NB4 (cell line): Measurements from ENCODE around the gene WRAP73.

Source experiments
- DNase-seq: peaks from one replicate; pipeline ENCODE4 v3.0.0; 2010; ENCODE audit warnings: low read depth
- H3K4me3 ChIP-seq: one replicate; pipeline ENCODE4 v1.5.1; 2011; ENCODE audit warnings: mild to moderate bottlenecking, low read depth, low read length, moderate library complexity
- CTCF ChIP-seq: IDR thresholded peaks from one replicate; pipeline ENCODE4 v1.5.1; 2012; ENCODE audit warnings: low read depth, low read length
- MAX ChIP-seq: IDR thresholded peaks from 2 replicates; pipeline ENCODE4 v1.6.1; 2011; ENCODE audit warnings: low read depth, low read length
- MYC ChIP-seq: IDR thresholded peaks from 2 replicates; pipeline ENCODE4 v1.6.1; 2011; ENCODE audit warnings: low read depth, low read length
- POLR2A ChIP-seq: IDR thresholded peaks from 2 replicates; pipeline ENCODE4 v1.6.1; 2011; ENCODE audit warnings: mild to moderate bottlenecking; ENCODE audit not compliant: insufficient read length; ENCODE audit errors: extremely low read depth

The WRAP73 gene

GRCh38 chr1:3689138-3689750 lies 39.3 kb upstream of the WRAP73 start:
- H3K4me3 ChIP-seq: no peak overlapping the region
- no peak for DNase-seq
- TF ChIP-seq CTCF (no peak), POLR2A (no peak), MAX (no peak), MYC (no peak)

GRCh38 chr1:3688356-3689137 lies 38.6 kb upstream of the WRAP73 start:
- no peak for TF ChIP-seq MYC
- DNase-seq: peak; percentile 47
- no peak overlapping the region for H3K4me3 ChIP-seq

GRCh38 chr1:3687504-3687903 lies 37.6 kb upstream of the WRAP73 start:
- no peak overlapping the region for H3K4me3 ChIP-seq
- DNase-seq: no peak
- TF ChIP-seq MYC: no peak
- TF ChIP-seq MAX: no peak
- no peak for TF ChIP-seq CTCF
- no peak for TF ChIP-seq POLR2A

GRCh38 chr1:3685906-3686305 lies 36.0 kb upstream of the WRAP73 start:
- no peak for TF ChIP-seq MYC
- TF ChIP-seq MAX: no peak
- no peak for TF ChIP-seq POLR2A
- no peak for TF ChIP-seq CTCF
- DNase-seq: no peak
- H3K4me3 ChIP-seq: no peak overlapping the region

- no peak for TF ChIP-seq POLR2A
- TF ChIP-seq MYC: no peak
- TF ChIP-seq MAX: no peak
- no peak for TF ChIP-seq CTCF
- no peak for DNase-seq
- H3K4me3 ChIP-seq: no peak overlapping the region
Observed at GRCh38 chr1:3685222-3685621, 35.3 kb upstream of the WRAP73 start.

- no peak overlapping the region for H3K4me3 ChIP-seq
- no peak for DNase-seq
- TF ChIP-seq MYC (no peak), POLR2A (no peak), CTCF (no peak), MAX (no peak)
Observed at GRCh38 chr1:3683992-3684391, 34.1 kb upstream of the WRAP73 start.
